MM.1S (cell line): ENCODE data around the gene APLP2.

Experiments
- EZH2 ChIP-seq: fragments of 300-600 bp; sonication (generic); optimal IDR thresholded peaks from 2 replicates; pipeline ENCODE3; 2017; ENCODE audit warnings: low read depth, mild to moderate bottlenecking, antibody characterized with exemption, low read length, mixed read lengths
- TF ChIP-seq, protein P1 (sequence below): fragments of 300-600 bp; sonication (generic); IDR thresholded peaks from 2 replicates; pipeline ENCODE4 v1.5.1; 2016; ENCODE audit warnings: antibody characterized with exemption, low read length, mixed read lengths

DNA sequence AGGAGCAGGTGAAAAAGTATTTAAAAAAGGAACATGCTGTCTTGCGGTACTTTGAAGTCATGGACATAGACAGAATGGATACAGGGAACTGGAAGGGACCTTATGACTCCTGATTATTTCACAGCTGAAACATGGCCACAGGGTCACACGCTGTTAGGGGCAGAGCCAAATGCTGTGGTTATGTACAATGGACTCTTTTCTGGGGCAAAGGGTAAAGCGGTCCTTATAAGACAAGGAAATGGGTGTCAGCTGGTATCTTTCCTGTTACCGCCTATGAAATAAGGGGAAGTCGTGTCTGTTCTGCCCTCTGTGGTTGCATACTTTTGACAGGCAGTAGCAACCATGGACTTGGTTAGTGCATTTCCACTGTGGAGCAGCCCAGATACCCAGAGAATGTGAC, 77.1 kb downstream of the APLP2 start:
- no peak for TF ChIP-seq EZH2
- TF ChIP-seq, protein P1, sequence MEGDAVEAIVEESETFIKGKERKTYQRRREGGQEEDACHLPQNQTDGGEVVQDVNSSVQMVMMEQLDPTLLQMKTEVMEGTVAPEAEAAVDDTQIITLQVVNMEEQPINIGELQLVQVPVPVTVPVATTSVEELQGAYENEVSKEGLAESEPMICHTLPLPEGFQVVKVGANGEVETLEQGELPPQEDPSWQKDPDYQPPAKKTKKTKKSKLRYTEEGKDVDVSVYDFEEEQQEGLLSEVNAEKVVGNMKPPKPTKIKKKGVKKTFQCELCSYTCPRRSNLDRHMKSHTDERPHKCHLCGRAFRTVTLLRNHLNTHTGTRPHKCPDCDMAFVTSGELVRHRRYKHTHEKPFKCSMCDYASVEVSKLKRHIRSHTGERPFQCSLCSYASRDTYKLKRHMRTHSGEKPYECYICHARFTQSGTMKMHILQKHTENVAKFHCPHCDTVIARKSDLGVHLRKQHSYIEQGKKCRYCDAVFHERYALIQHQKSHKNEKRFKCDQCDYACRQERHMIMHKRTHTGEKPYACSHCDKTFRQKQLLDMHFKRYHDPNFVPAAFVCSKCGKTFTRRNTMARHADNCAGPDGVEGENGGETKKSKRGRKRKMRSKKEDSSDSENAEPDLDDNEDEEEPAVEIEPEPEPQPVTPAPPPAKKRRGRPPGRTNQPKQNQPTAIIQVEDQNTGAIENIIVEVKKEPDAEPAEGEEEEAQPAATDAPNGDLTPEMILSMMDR: no peak
